A549 (cell line): ENCODE results near the gene AHCYL2. TPM values are rescaled to one million over a fixed set of nuclear protein-coding genes. Genes with fewer than 3 reads are reported as not detected.
A peak's percentile ranks its signal among the peaks of the same experiment; 100 is the strongest.

Source experiments
- ATAC-seq, 2 experiments: fragments of 200-7000 bp in 1 of 2; fragments of >200 bp in 1 of 2; cut with Nextera tagmentation in 1 of 2; cut with Tn5 transposase in 1 of 2; 3 replicates each; pipeline versions ENCODE4 v1.8.0 to v1.9.1; 2018 to 2020; ENCODE audit warnings: mild to moderate bottlenecking in 1 of 2, moderate library complexity in 1 of 2
- CTCF ChIA-PET: fragments of 300-600 bp; sonication (Branson Sonifier 250); formaldehyde crosslinking; extraction: SDS; loops from one replicate; lab custom pipeline; 2021; ENCODE audit warnings: antibody characterized with exemption, inconsistent platforms; lab: Yijun Ruan, JAX
- POLR2A ChIA-PET: fragments of 350-600 bp; formaldehyde crosslinking; extraction: SDS; loops from one replicate; lab custom pipeline; 2021; ENCODE audit warnings: antibody characterized with exemption, inconsistent platforms; lab: Yijun Ruan, JAX
- DNase-seq, 2 experiments: peaks; one replicate each; pipeline versions ENCODE4 v3.0.0 to v3.0.0-alpha.2; 2011 to 2016; ENCODE audit warnings: low read depth in 1 of 2, low spot score in 1 of 2
- FAIRE-seq: peaks from 2 replicates; lab custom pipeline; 2011; peaks lifted over from hg19 to GRCh38; lab: Jason Lieb, UNC
- H3K27ac ChIP-seq, 2 experiments: fragments of >200 bp; sonication (Bioruptor Twin); formaldehyde crosslinking; 3 replicates each; pipeline ENCODE4 v1.5.1; 2016 to 2017
- H3K4me1 ChIP-seq: fragments of >200 bp; sonication (Bioruptor Twin); formaldehyde crosslinking; 3 replicates; pipeline ENCODE4 v1.6.1; 2016
- H3K4me2 ChIP-seq: fragments of >200 bp; sonication (Bioruptor Twin); formaldehyde crosslinking; 3 replicates; pipeline ENCODE4 v1.6.1; 2016
- H3K4me3 ChIP-seq: fragments of >200 bp; sonication (Bioruptor Twin); formaldehyde crosslinking; 3 replicates; pipeline ENCODE4 v1.5.1; 2016
- H3K9me3 ChIP-seq: fragments of >200 bp; sonication (Bioruptor Twin); formaldehyde crosslinking; 3 replicates; pipeline ENCODE4 v1.6.1; 2016
- BCL3 ChIP-seq: fragments of >200 bp; sonication (Bioruptor Twin); formaldehyde crosslinking; IDR thresholded peaks from 3 replicates; pipeline ENCODE4 v1.6.1; 2016
- CHD2 ChIP-seq: fragments of 150-350 bp; IDR thresholded peaks from 2 replicates; pipeline ENCODE4 v1.6.1; 2014; ENCODE audit warnings: low read length; ENCODE audit not compliant: partially characterized antibody
- CTCF ChIP-seq: fragments of >200 bp; sonication (Bioruptor Twin); formaldehyde crosslinking; IDR thresholded peaks from 3 replicates; pipeline ENCODE4 v1.5.1; 2016
- ESRRA ChIP-seq: fragments of 150-350 bp; IDR thresholded peaks from 2 replicates; pipeline ENCODE4 v1.6.1; 2014; ENCODE audit warnings: mild to moderate bottlenecking, low read length, borderline replicate concordance
- FOXS1 ChIP-seq: fragments of 250-450 bp; sonication (Bioruptor Pico); IDR thresholded peaks from 2 replicates; pipeline ENCODE4 v1.5.0; 2020; ENCODE audit warnings: mild to moderate bottlenecking, moderate library complexity
- HDAC2 ChIP-seq: fragments of 200-600 bp; sonication (generic); IDR thresholded peaks from 2 replicates; pipeline ENCODE4 v1.6.1; 2016
- HES2 ChIP-seq: fragments of >200 bp; sonication (Bioruptor Twin); formaldehyde crosslinking; IDR thresholded peaks from 2 replicates; pipeline ENCODE4 v1.6.1; 2016
- HMGXB4 ChIP-seq: fragments of 250-450 bp; sonication (Bioruptor Pico); IDR thresholded peaks from 2 replicates; pipeline ENCODE4 v1.5.0; 2021; ENCODE audit warnings: mild to moderate bottlenecking, moderate library complexity, borderline replicate concordance
- HOXB13 ChIP-seq: fragments of 250-450 bp; sonication (Bioruptor Pico); IDR thresholded peaks from 2 replicates; pipeline ENCODE4 v1.5.0; 2020; ENCODE audit warnings: low read depth, mild to moderate bottlenecking, moderate library complexity
- HOXB5 ChIP-seq: fragments of 250-450 bp; sonication (Bioruptor Pico); IDR thresholded peaks from 2 replicates; pipeline ENCODE4 v1.5.0; 2020; ENCODE audit warnings: mild to moderate bottlenecking, moderate library complexity
- MAZ ChIP-seq: fragments of 150-350 bp; IDR thresholded peaks from 2 replicates; pipeline ENCODE4 v1.6.1; 2014; ENCODE audit warnings: antibody characterized with exemption, low read depth, low read length, borderline replicate concordance
- NR3C1 ChIP-seq: fragments of >200 bp; sonication (Bioruptor Twin); formaldehyde crosslinking; IDR thresholded peaks from 3 replicates; pipeline ENCODE4 v1.6.1; 2017
- PHF8 ChIP-seq: fragments of 200-600 bp; sonication (generic); IDR thresholded peaks from 2 replicates; pipeline ENCODE4 v1.6.1; 2016; ENCODE audit warnings: low read depth, mild to moderate bottlenecking, antibody characterized with exemption, moderate library complexity, borderline replicate concordance
- POLR2AphosphoS2 ChIP-seq: conservative IDR thresholded peaks from 2 replicates; pipeline ENCODE4 v1.6.1; 2012; ENCODE audit warnings: low read length, improper control_type of control experiment, inconsistent platforms
- RAD21 ChIP-seq, 2 experiments: fragments of >200 bp in 1 of 2; sonication (Bioruptor Twin) in 1 of 2; formaldehyde crosslinking in 1 of 2; IDR thresholded peaks in 1 of 2; conservative IDR thresholded peaks in 1 of 2; 2 replicates in 1 of 2; 3 replicates in 1 of 2; pipeline ENCODE4 v1.6.1; 2012 to 2018; ENCODE audit warnings: inconsistent platforms in 1 of 2
- RARB ChIP-seq: fragments of 250-450 bp; sonication (Bioruptor Pico); IDR thresholded peaks from 2 replicates; pipeline ENCODE4 v1.8.0; 2021; ENCODE audit warnings: mild to moderate bottlenecking, moderate library complexity
- REST ChIP-seq: fragments of 200-600 bp; sonication (generic); IDR thresholded peaks from 2 replicates; pipeline ENCODE4 v1.6.1; 2016; ENCODE audit warnings: antibody characterized with exemption, mild to moderate bottlenecking, moderate library complexity
- RNF2 ChIP-seq: fragments of 200-600 bp; sonication (generic); IDR thresholded peaks from 2 replicates; pipeline ENCODE4 v1.6.1; 2016; ENCODE audit warnings: low read depth, mild to moderate bottlenecking, antibody characterized with exemption, moderate library complexity, borderline replicate concordance
- SMC3 ChIP-seq: fragments of >200 bp; sonication (Bioruptor Twin); formaldehyde crosslinking; IDR thresholded peaks from 3 replicates; pipeline ENCODE4 v1.6.1; 2018; ENCODE audit warnings: inconsistent platforms
- TP53 ChIP-seq: fragments of 250-450 bp; sonication (Bioruptor Pico); IDR thresholded peaks from 2 replicates; pipeline ENCODE4 v1.5.0; 2021; ENCODE audit warnings: mild to moderate bottlenecking, moderate library complexity
- WGBS: methylation state at CpG from one replicate; pipeline ENCODE4 v1.1.6; 2017; ENCODE audit errors: missing lambda C conversion rate; 5-methylcytosine and 5-hydroxymethylcytosine counted together
- polyA plus RNA-seq, 4 experiments: library from polyadenylated mRNA; depleted of rRNA in 3 of 4; stranded (reverse); fragments of >200 nt; fragmentation: RNase III in 1 of 4; extraction: RNeasy Plus Mini Kit Qiagen cat#74134 plus additional on column Dnase treatment in 1 of 4; gene quantifications; 2 replicates in 3 of 4; 3 replicates in 1 of 4; pipeline ENCODE4 v1.2.3, GENCODE V29; 2011 to 2017

The AHCYL2 gene
- polyA plus RNA-seq, 2 of the 4 experiments (the other 2 are of a cell fraction): 10.8 to 25.9 TPM

GRCh38 chr7:129295015-129295423 is 70.2 kb downstream of the AHCYL2 start:
- no peak overlapping the region for H3K4me2 ChIP-seq
- TF ChIP-seq HDAC2: no peak
- no peak for TF ChIP-seq FOXS1
- TF ChIP-seq NR3C1: no peak
- no peak for TF ChIP-seq HES2
- no peak for TF ChIP-seq HMGXB4 (CRISPR knock-in tag)
- no peak for TF ChIP-seq CHD2
- no peak for TF ChIP-seq REST
- TF ChIP-seq TP53 (CRISPR knock-in tag): no peak
- TF ChIP-seq POLR2AphosphoS2: no peak
- TF ChIP-seq RNF2: no peak
- TF ChIP-seq PHF8: no peak
- no peak for TF ChIP-seq RARB
- TF ChIP-seq HOXB13 (CRISPR knock-in tag): no peak
- no peak for TF ChIP-seq ESRRA
- no peak for TF ChIP-seq HOXB5 (CRISPR knock-in tag)
- TF ChIP-seq MAZ: no peak
- no peak for TF ChIP-seq BCL3
- no peaks in the 10 kb centered on the region for H3K9me3 ChIP-seq
- no peaks in the 10 kb centered on the region for H3K4me1 ChIP-seq
- DNase-seq (no peak), FAIRE-seq (no peak), ATAC-seq (no peak)
- CTCF ChIA-PET: interaction anchor here (8.2 kb wide), 1 partner anchor 75 kb away, joined by 203 read pairs; no protein-coding TSS in a partner anchor
- POLR2A ChIA-PET: no interaction called here
- WGBS: 59% methylated on average over 2 of the region's 2 CpGs
- H3K27ac ChIP-seq: no peak overlapping the region
- H3K4me3 ChIP-seq: no peak overlapping the region

- Histone ChIP-seq H3K4me2 (no peak overlapping the region; the same call in 2 of the 3 replicates), H3K9me3 (peaks cover 10% of the 10 kb centered on the region; the same call in 1 of the 3 replicates), H3K27ac (no peak overlapping the region), H3K4me3 (no peak overlapping the region), H3K4me1 (no peaks in the 10 kb centered on the region)
- DNase-seq: peak; percentile 49 to 59
- peak; percentile 54 to 59; a peak in 3 of 6 replicates for ATAC-seq
- peak; percentile 92 for TF ChIP-seq SMC3
- peak; percentile 74 to 78 for TF ChIP-seq RAD21 (conservative IDR thresholded peaks at IDR 0.05 in 1 of 2, IDR thresholded peaks at IDR 0.05 in 1 of 2)
- peak; percentile 91 for TF ChIP-seq CTCF
- no peak for TF ChIP-seq RNF2
- 35% methylated on average over 3 of the region's 3 CpGs for WGBS
- CTCF ChIA-PET: interaction anchor here (0.7 to 8.2 kb wide), 33 partner anchors 9 to 348 kb away, joined by 3 to 203 read pairs (median 5); no protein-coding TSS in a partner anchor
- POLR2A ChIA-PET: no interaction called here
- FAIRE-seq: peak; percentile 61
These were observed 73.6 kb downstream of the AHCYL2 start for GRCh38 chr7:129298268-129298893.
